IMR-90 (cell line): ENCODE data around the gene AFMID. TPM values are rescaled to one million over a fixed set of nuclear protein-coding genes. Genes with fewer than 3 reads are reported as not detected.

Experiments
- ATAC-seq: fragments of 200-7000 bp; cut with Tn5 transposase; 2 replicates; pipeline ENCODE4 v1.9.1; 2020; ENCODE audit warnings: low read depth, mild to moderate bottlenecking, moderate library complexity
- BruUV-seq: library from RNA; stranded (reverse); fragments of 400-500 nt; replicated peaks from 2 replicates; lab custom pipeline; 2021; lab: Mats Ljungman, UMichigan
- CTCF ChIA-PET: fragments of 300-600 bp; formaldehyde crosslinking; extraction: SDS; loops from one replicate; lab custom pipeline; 2021; ENCODE audit warnings: antibody characterized with exemption; lab: Yijun Ruan, JAX
- POLR2A ChIA-PET: fragments of 300-600 bp; sonication (Branson Sonifier 250); formaldehyde crosslinking; loops from one replicate; lab custom pipeline; 2022; ENCODE audit warnings: antibody characterized with exemption; ENCODE audit not compliant: unreplicated experiment; lab: Charles Lee
- DNase-seq: peaks from one replicate; pipeline ENCODE4 v3.0.0; 2013
- H2AFZ ChIP-seq: replicated peaks from 2 replicates; pipeline ENCODE3; 2013; ENCODE audit warnings: low read length, mild to moderate bottlenecking; ENCODE audit not compliant: poor library complexity
- H2AK5ac ChIP-seq: 2 replicates; pipeline ENCODE4 v1.6.1; 2013; ENCODE audit warnings: low read depth, low read length, inconsistent platforms
- H2AK9ac ChIP-seq: replicated peaks from 2 replicates; pipeline ENCODE3; 2013; ENCODE audit warnings: mild to moderate bottlenecking, low read depth, low read length, moderate library complexity; ENCODE audit not compliant: poor library complexity
- H2BK120ac ChIP-seq: 2 replicates; pipeline ENCODE4 v1.6.1; 2013; ENCODE audit warnings: low read depth, low read length, inconsistent platforms
- H2BK15ac ChIP-seq: 3 replicates; pipeline ENCODE4 v1.6.1; 2013; ENCODE audit warnings: low read depth, low read length, inconsistent platforms
- H2BK20ac ChIP-seq: 2 replicates; pipeline ENCODE4 v1.6.1; 2013; ENCODE audit warnings: low read depth, mild to moderate bottlenecking, inconsistent platforms, low read length, moderate library complexity
- H2BK5ac ChIP-seq: 2 replicates; pipeline ENCODE4 v1.6.1; 2013; ENCODE audit warnings: mild to moderate bottlenecking, low read depth, low read length, inconsistent platforms; ENCODE audit not compliant: poor library complexity, severe bottlenecking
- H3K14ac ChIP-seq: replicated peaks from 2 replicates; pipeline ENCODE4 v1.6.1; 2013; ENCODE audit warnings: low read depth, low read length, inconsistent platforms
- H3K18ac ChIP-seq: 2 replicates; pipeline ENCODE4 v1.6.1; 2013; ENCODE audit warnings: low read depth, low read length, control low read depth
- H3K23ac ChIP-seq: 2 replicates; pipeline ENCODE4 v1.6.1; 2013; ENCODE audit warnings: low read depth, low read length, inconsistent platforms
- H3K27ac ChIP-seq: 2 replicates; pipeline ENCODE4 v1.5.1; 2013; ENCODE audit warnings: mild to moderate bottlenecking, control low read depth, low read length; ENCODE audit not compliant: insufficient read depth
- H3K27me3 ChIP-seq: 2 replicates; pipeline ENCODE4 v1.6.1; 2013; ENCODE audit warnings: low read length; ENCODE audit not compliant: control insufficient read depth, insufficient read depth
- H3K36me3 ChIP-seq: 2 replicates; pipeline ENCODE4 v1.6.1; 2013; ENCODE audit warnings: low read length, mixed read lengths; ENCODE audit not compliant: control insufficient read depth, insufficient read depth
- H3K4ac ChIP-seq: 2 replicates; pipeline ENCODE4 v1.6.1; 2013; ENCODE audit warnings: low read depth, low read length, inconsistent platforms
- H3K4me1 ChIP-seq: 2 replicates; pipeline ENCODE4 v1.6.1; 2013; ENCODE audit warnings: low read length, mixed read lengths; ENCODE audit not compliant: control insufficient read depth, insufficient read depth
- H3K4me2 ChIP-seq: 2 replicates; pipeline ENCODE4 v1.6.1; 2013; ENCODE audit warnings: low read depth, mild to moderate bottlenecking, control low read depth, low read length, moderate library complexity
- H3K4me3 ChIP-seq: 2 replicates; pipeline ENCODE4 v1.5.1; 2013; ENCODE audit warnings: low read depth, mild to moderate bottlenecking, control low read depth, low read length, moderate library complexity; ENCODE audit not compliant: insufficient read depth
- H3K56ac ChIP-seq: 2 replicates; pipeline ENCODE4 v1.6.1; 2013; ENCODE audit warnings: low read length, inconsistent platforms; ENCODE audit not compliant: insufficient read depth; ENCODE audit errors: extremely low read depth
- H3K79me1 ChIP-seq, 2 experiments: 2 replicates each; pipeline ENCODE4 v1.6.1; 2013; ENCODE audit warnings: low read length in 2 of 2, inconsistent platforms in 1 of 2, low read depth in 1 of 2
- H3K9ac ChIP-seq: 2 replicates; pipeline ENCODE4 v1.6.1; 2013; ENCODE audit warnings: low read depth, low read length, control low read depth
- H3K9me1 ChIP-seq: 2 replicates; pipeline ENCODE4 v1.6.1; 2013; ENCODE audit warnings: low read length, inconsistent platforms; ENCODE audit not compliant: insufficient read depth
- H3K9me3 ChIP-seq: 2 replicates; pipeline ENCODE4 v1.6.1; 2013; ENCODE audit warnings: low read length; ENCODE audit not compliant: control insufficient read depth, insufficient read depth
- H4K20me1 ChIP-seq: 2 replicates; pipeline ENCODE4 v1.6.1; 2013; ENCODE audit warnings: low read length, inconsistent platforms; ENCODE audit not compliant: insufficient read depth
- H4K5ac ChIP-seq: 2 replicates; pipeline ENCODE4 v1.6.1; 2013; ENCODE audit warnings: mild to moderate bottlenecking, low read depth, low read length, control low read depth
- H4K8ac ChIP-seq, 2 experiments: 2 replicates each; pipeline ENCODE4 v1.6.1; 2013; ENCODE audit warnings: low read depth in 2 of 2, low read length in 2 of 2, control low read depth in 1 of 2, inconsistent platforms in 1 of 2
- H4K91ac ChIP-seq: 2 replicates; pipeline ENCODE4 v1.6.1; 2013; ENCODE audit warnings: low read depth, low read length, inconsistent platforms; ENCODE audit not compliant: insufficient read depth
- RAD21 ChIP-seq: IDR thresholded peaks from 2 replicates; pipeline ENCODE4 v1.6.1; 2012; ENCODE audit warnings: low read length, improper control_type of control experiment
- WGBS, 2 experiments: methylation state at CpG; one replicate each; pipeline versions ENCODE4 v1.1.5 to v1.1.7; 2013; ENCODE audit warnings: missing lambda C conversion rate in 2 of 2; ENCODE audit not compliant: insufficient read length in 1 of 2; ENCODE audit errors: extremely low coverage in 2 of 2; 5-methylcytosine and 5-hydroxymethylcytosine counted together
- dilution Hi-C: fragments of 300-500 bp; cut with HindIII; formaldehyde crosslinking; loops from one replicate; pipeline ENCODE4 v1.14.3; 2018; ENCODE audit warnings: low sequenced_read_pairs; ENCODE audit not compliant: unreplicated experiment
- in situ Hi-C: fragments of 300-500 bp; cut with MboI; formaldehyde crosslinking; loops from 3 replicates; pipeline ENCODE4 v1.14.3; 2019; ENCODE audit warnings: low sequenced_read_pairs, inconsistent platforms, mixed read lengths
- intact Hi-C: fragments of 100-400 bp; cut with micrococcal nuclease; formaldehyde crosslinking; loops from 2 replicates; pipeline ENCODE4 v1.10.0; 2022
- polyA plus RNA-seq, 3 experiments: library from polyadenylated mRNA; depleted of rRNA; stranded (reverse); fragments of >200 nt; gene quantifications; 2 replicates each; pipeline ENCODE4 v1.2.3, GENCODE V29; 2012; ENCODE audit warnings: low replicate concordance in 1 of 3
- total RNA-seq: library from RNA; depleted of rRNA; stranded (reverse); fragments of >200 nt; gene quantifications from 2 replicates; pipeline ENCODE4 v1.2.3, GENCODE V29; 2012

Gene AFMID
- total and polyA plus RNA-seq, 2 of the 4 experiments (the other 2 are of a cell fraction), result 41.0 to 65.1 TPM

- no peak overlapping the region for H3K9ac ChIP-seq
- H4K91ac ChIP-seq, result no peak overlapping the region
- WGBS, 2 experiments, result 75% methylated on average over 5 of the region's 9 CpGs; no CpG with 5 or more reads in 1 of the 2 experiments
- no peak overlapping the region for H3K4me3 ChIP-seq
- no peaks in the 10 kb centered on the region for H4K20me1 ChIP-seq
- H4K5ac ChIP-seq, result no peak overlapping the region
- H4K8ac ChIP-seq, result no peak overlapping the region
- H2BK15ac ChIP-seq, result no peak overlapping the region
- dilution Hi-C loops, result no loop called here
- no peaks in the 10 kb centered on the region for H3K4me1 ChIP-seq
- no peak overlapping the region for H3K27ac ChIP-seq
- no peak overlapping the region for H3K4ac ChIP-seq
- H3K27me3 ChIP-seq, result no peaks in the 10 kb centered on the region
- no peak overlapping the region for H2BK20ac ChIP-seq
- H2BK120ac ChIP-seq, result no peak overlapping the region
- no peak for TF ChIP-seq RAD21
- no peak overlapping the region for H3K4me2 ChIP-seq
- no peak overlapping the region for H3K56ac ChIP-seq
- DNase-seq (no peak), ATAC-seq (no peak)
- no peaks in the 10 kb centered on the region for H3K9me3 ChIP-seq
- H2AK9ac ChIP-seq, result no peak overlapping the region
- H3K9me1 ChIP-seq, result peaks cover 7% of the 10 kb centered on the region
- in situ Hi-C loops, result no loop called here
- ChIA-PET CTCF (no interaction called here), POLR2A (no interaction called here)
- intact Hi-C loops, result no loop called here
- H2BK5ac ChIP-seq, result no peak overlapping the region
- H2AK5ac ChIP-seq, result no peak overlapping the region
- peaks cover 7% of the 10 kb centered on the region for H3K36me3 ChIP-seq
- H2AFZ ChIP-seq, result no peak overlapping the region
- no peak overlapping the region for H3K14ac ChIP-seq
- H3K79me1 ChIP-seq, result peaks cover 0 to 3% of the 10 kb centered on the region in 2 experiments; a peak in 1 of 4 replicates
- BruUV-seq, result TSS peak; percentile 49
- H3K23ac ChIP-seq, result no peak overlapping the region
- no peak overlapping the region for H3K18ac ChIP-seq
These were observed 10.1 kb downstream of the AFMID start for GRCh38 chr17:78197147-78197832.
